Stimulated activated CD8-positive, alpha-beta memory T cell treated with anti-CD3 and anti-CD28 coated beads, Interleukin-7, amount 100 ng/mL, for 24 hours (primary cell): Measurements from ENCODE around the gene ABCA4.

ENCODE experiments used
- DNase-seq: peaks from one replicate; pipeline ENCODE4 v3.0.0-alpha.2; 2020; ENCODE audit warnings: low read depth

Gene ABCA4

GRCh38 chr1:94122201-94122970 is 1.4 kb upstream of the ABCA4 start:
- no peak for DNase-seq

GRCh38 chr1:94121411-94121821 is 468 bp upstream of the ABCA4 start:
- DNase-seq, result no peak

- DNase-seq, result no peak
Observed at GRCh38 chr1:94120570-94120901, 412 bp downstream of the ABCA4 start.

GRCh38 chr1:94119796-94120569 is 965 bp downstream of the ABCA4 start:
- no peak for DNase-seq

GRCh38 chr1:94119306-94119705 is 1.6 kb downstream of the ABCA4 start:
- no peak for DNase-seq

- DNase-seq, result no peak
Observed at GRCh38 chr1:94118471-94118870, 2.5 kb downstream of the ABCA4 start.

GRCh38 chr1:94118013-94118412 is 2.9 kb downstream of the ABCA4 start:
- DNase-seq, result no peak

GRCh38 chr1:94117259-94117851 is 3.6 kb downstream of the ABCA4 start:
- DNase-seq, result no peak

GRCh38 chr1:94115900-94116436 is 5.0 kb downstream of the ABCA4 start:
- no peak for DNase-seq

GRCh38 chr1:94115254-94115899 is 5.6 kb downstream of the ABCA4 start:
- no peak for DNase-seq

GRCh38 chr1:94113589-94114226 is 7.2 kb downstream of the ABCA4 start:
- DNase-seq, result no peak

- DNase-seq, result no peak
Observed at GRCh38 chr1:94111879-94112278, 9.1 kb downstream of the ABCA4 start.

- DNase-seq, result no peak
Observed at GRCh38 chr1:94110946-94111740, 9.8 kb downstream of the ABCA4 start.

- no peak for DNase-seq
Observed at GRCh38 chr1:94110021-94110761, 10.8 kb downstream of the ABCA4 start.

GRCh38 chr1:94109478-94109877 is 11.5 kb downstream of the ABCA4 start:
- no peak for DNase-seq

- DNase-seq, result no peak
Observed at GRCh38 chr1:94107141-94107540, 13.8 kb downstream of the ABCA4 start.

- no peak for DNase-seq
Observed at GRCh38 chr1:94106716-94107115, 14.2 kb downstream of the ABCA4 start.

- no peak for DNase-seq
Observed at GRCh38 chr1:94105957-94106529, 14.9 kb downstream of the ABCA4 start.

GRCh38 chr1:94105581-94105952 is 15.4 kb downstream of the ABCA4 start:
- DNase-seq, result no peak
